DOHH2 (cell line): Measurements from ENCODE around the gene FAM174C.

ENCODE experiments used
- EZH2phosphoT487 ChIP-seq: fragments of 200-600 bp; sonication (generic); IDR thresholded peaks from 2 replicates; pipeline ENCODE4 v1.6.1; 2017; ENCODE audit warnings: borderline replicate concordance, mild to moderate bottlenecking, antibody characterized with exemption, low read length, moderate library complexity, mixed read lengths
- TF ChIP-seq, protein P1 (sequence below): fragments of 200-600 bp; sonication (generic); IDR thresholded peaks from one replicate; pipeline ENCODE4 v1.5.1; 2014; ENCODE audit warnings: antibody characterized with exemption, mild to moderate bottlenecking, low read depth, low read length; ENCODE audit not compliant: poor library complexity, severe bottlenecking

DNA sequence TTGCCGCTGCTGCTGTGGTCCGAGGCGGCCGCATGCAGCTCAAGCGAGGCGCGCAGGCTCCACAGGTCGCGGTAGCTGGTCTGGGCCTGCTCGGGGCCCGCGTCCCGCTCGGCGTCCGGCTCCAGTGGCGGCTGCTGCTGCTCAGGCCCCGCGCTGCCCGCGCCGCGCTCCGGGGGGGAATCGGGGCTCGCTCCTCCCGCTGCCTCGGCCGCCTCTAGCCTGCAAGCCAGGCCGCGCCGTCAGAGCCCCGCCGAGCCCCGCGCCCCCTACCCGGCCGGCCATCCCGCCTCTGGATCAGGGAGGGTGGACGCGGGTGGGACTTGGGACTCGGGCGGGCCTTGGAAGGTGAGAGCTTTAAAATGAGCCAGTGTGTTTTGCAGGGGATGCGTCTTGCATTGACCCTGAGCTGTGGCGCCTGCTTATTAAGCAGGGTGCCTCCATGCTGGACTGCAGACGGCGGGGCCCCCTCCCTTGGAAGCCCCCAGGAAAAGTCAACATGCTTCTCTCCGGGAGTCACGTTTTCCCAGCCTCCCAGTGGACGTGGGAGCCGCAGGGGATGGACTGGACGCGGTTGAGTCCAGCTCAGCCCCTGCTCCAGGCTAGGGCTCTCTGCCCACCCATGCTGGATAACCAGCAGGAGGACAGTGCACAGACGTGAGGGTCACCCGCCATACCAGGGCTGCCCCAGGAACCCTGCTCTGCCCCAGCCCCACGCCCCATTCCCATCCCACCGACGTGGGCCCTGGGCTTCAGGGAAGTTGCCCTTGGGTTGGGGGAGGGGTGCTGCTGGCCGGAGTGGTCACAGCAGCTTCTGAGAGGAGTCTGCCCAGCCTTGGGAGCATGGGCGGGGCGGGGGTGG lies 45.2 kb upstream of the FAM174C start:
- TF ChIP-seq, protein P1, sequence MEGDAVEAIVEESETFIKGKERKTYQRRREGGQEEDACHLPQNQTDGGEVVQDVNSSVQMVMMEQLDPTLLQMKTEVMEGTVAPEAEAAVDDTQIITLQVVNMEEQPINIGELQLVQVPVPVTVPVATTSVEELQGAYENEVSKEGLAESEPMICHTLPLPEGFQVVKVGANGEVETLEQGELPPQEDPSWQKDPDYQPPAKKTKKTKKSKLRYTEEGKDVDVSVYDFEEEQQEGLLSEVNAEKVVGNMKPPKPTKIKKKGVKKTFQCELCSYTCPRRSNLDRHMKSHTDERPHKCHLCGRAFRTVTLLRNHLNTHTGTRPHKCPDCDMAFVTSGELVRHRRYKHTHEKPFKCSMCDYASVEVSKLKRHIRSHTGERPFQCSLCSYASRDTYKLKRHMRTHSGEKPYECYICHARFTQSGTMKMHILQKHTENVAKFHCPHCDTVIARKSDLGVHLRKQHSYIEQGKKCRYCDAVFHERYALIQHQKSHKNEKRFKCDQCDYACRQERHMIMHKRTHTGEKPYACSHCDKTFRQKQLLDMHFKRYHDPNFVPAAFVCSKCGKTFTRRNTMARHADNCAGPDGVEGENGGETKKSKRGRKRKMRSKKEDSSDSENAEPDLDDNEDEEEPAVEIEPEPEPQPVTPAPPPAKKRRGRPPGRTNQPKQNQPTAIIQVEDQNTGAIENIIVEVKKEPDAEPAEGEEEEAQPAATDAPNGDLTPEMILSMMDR = no peak
- no peak for TF ChIP-seq EZH2phosphoT487
